ENCODE data around the gene TSC2. TPM values are rescaled to one million over a fixed set of nuclear protein-coding genes. Genes with fewer than 3 reads are reported as not detected.
"Not testable (repeated sequence)": the region's sequence is repeated elsewhere in the genome, so short reads cannot be mapped to it uniquely, and the experiment has no call there.

Gene TSC2
- total and polyA plus RNA-seq, 9 of the 15 experiments (the other 6 are each of a cell fraction or from before 2014, with no cell fraction given): 1.3 to 68.1 (median 16.6) TPM

DNA sequence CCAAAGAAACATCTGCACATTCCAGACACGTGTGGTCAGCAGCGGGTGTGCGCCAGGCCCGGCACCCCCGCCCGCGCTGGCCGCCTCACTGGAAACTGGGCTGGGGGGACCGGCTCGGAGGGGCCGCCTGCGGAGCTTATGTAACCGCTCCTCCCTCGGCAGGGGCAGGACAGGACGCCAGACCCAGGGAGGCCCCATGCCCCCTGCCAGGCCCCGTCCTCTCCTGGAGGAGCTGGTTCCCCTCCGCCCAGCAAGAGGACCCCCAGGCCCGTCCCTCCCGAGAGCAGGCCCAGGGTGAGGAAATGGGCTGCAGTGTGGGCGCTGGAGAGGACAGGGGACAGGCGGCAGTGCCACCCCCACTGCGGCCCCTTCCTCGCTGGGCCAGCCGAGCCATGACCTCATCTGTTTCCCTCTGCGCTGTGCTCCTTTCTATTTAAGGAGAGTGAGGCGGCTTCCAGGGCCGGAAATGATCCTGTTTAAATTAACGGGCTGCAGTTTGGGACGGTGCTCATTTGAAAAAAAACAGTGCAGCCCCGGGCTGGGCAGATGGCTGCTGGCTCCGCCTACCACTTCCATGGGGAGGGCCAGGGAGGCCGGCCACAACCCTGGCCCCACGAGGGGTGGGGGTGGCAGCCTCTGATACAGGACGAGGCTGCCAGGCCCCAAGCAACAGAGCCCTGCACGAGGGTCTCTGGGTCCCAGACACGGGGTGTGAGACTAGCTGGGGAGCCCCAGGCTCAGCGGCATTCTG lies 77.1 kb downstream of the TSC2 start:
- DNase-seq (ENCODE audit: extremely low read depth in 1 of 4, low spot score in 3 of 4); H3K9me3 ChIP-seq (replicated peaks; ENCODE audit: control insufficient read depth, insufficient read depth, low read depth, low read length); in situ Hi-C loops (cut with MboI); H3K9me1 ChIP-seq (ENCODE audit: control insufficient read depth, insufficient read depth, low read length); H4K20me1 ChIP-seq (replicated peaks; ENCODE audit: control insufficient read depth, insufficient read depth, low read length); H3K36me3 ChIP-seq (ENCODE audit: control insufficient read depth, insufficient read depth, low read length); H3K27me3 ChIP-seq (ENCODE audit: control insufficient read depth in 2 of 2, insufficient read depth in 2 of 2, low read length in 2 of 2); intact Hi-C loops (cut with micrococcal nuclease); H3K27ac ChIP-seq (ENCODE audit: extremely low read depth, low read depth, low read length); H3K4me3 ChIP-seq; FAIRE-seq; BruUV-seq (replicated peaks); H2AFZ ChIP-seq (ENCODE audit: low read depth, low read length); CTCF ChIA-PET (ENCODE audit: low intra/inter-chr PET ratio); H3K4me2 ChIP-seq (ENCODE audit: insufficient read depth, low read length): not testable (repeated sequence)
- WGBS (ENCODE audit: insufficient coverage, low coverage, missing lambda C conversion rate): 71% methylated on average over 15 of the region's 37 CpGs
- H3K4me1 ChIP-seq (replicated peaks in 1 of 2; ENCODE audit: control insufficient read depth in 2 of 2, insufficient read depth in 2 of 2, low read length in 2 of 2): peaks cover 0 to 56% of the 10 kb centered on the region in 2 experiments; a peak in 4 of 5 replicates
- POLR2A ChIA-PET: interaction anchor here (0.6 kb wide), 1 partner anchor 25 kb away, joined by 3 read pairs; no protein-coding TSS in a partner anchor
- H3K9ac ChIP-seq (ENCODE audit: insufficient read depth in 1 of 2, low read depth in 2 of 2, low read length in 2 of 2): peak overlapping the region in 1 of 2 experiments; percentile 58; a peak in 1 of 4 replicates
- 0 out of 3 replicates have a peak, but pooled peaks have one; percentile 8 for ATAC-seq
- 0 out of 2 replicates have a peak, but pooled peaks have one; percentile 2 for TF ChIP-seq POLR2G (IDR thresholded peaks at IDR 0.05; ENCODE audit: low read depth, low read length)
- H3K79me2 ChIP-seq (ENCODE audit: control insufficient read depth, insufficient read depth, low read length): peaks cover 15% of the 10 kb centered on the region

DNA sequence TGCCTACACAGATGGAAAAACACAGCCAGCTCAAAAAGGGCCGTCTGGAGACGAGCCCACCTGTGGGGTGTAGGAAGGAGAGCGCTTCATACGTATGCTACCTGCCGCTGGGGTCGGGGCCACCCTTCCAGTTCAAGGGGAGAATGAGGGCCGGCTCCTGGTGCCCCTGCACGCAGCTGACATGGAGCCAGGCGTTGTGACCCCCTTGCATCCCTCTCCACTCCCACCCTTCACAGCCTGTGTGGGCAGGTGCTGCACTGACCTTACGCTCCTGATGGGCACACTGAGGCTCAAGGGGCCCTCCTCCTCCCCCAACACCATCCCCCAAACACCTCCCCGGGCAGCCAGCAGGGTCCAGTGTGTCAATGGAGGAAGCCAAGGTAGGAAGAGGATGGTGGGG lies 77.8 kb downstream of the TSC2 start:
- H3K9me3 ChIP-seq (replicated peaks; ENCODE audit: control insufficient read depth, insufficient read depth, low read depth, low read length); H3K4me3 ChIP-seq; H3K27me3 ChIP-seq (ENCODE audit: control insufficient read depth in 2 of 2, insufficient read depth in 2 of 2, low read length in 2 of 2); FAIRE-seq; POLR2A ChIA-PET; H3K4me2 ChIP-seq (ENCODE audit: insufficient read depth, low read length); intact Hi-C loops (cut with micrococcal nuclease); ATAC-seq; H4K20me1 ChIP-seq (replicated peaks; ENCODE audit: control insufficient read depth, insufficient read depth, low read length); H2AFZ ChIP-seq (ENCODE audit: low read depth, low read length); CTCF ChIA-PET (ENCODE audit: low intra/inter-chr PET ratio); in situ Hi-C loops (cut with MboI); H3K36me3 ChIP-seq (ENCODE audit: control insufficient read depth, insufficient read depth, low read length); H3K27ac ChIP-seq (ENCODE audit: extremely low read depth, low read depth, low read length); DNase-seq (ENCODE audit: extremely low read depth in 1 of 4, low spot score in 3 of 4); BruUV-seq (replicated peaks); H3K9me1 ChIP-seq (ENCODE audit: control insufficient read depth, insufficient read depth, low read length): not testable (repeated sequence)
- peaks cover 0 to 62% of the 10 kb centered on the region in 2 experiments; a peak in 4 of 5 replicates for H3K4me1 ChIP-seq (replicated peaks in 1 of 2; ENCODE audit: control insufficient read depth in 2 of 2, insufficient read depth in 2 of 2, low read length in 2 of 2)
- WGBS (ENCODE audit: insufficient coverage, low coverage, missing lambda C conversion rate): 41% methylated on average over 2 of the region's 11 CpGs
- H3K9ac ChIP-seq (ENCODE audit: insufficient read depth in 1 of 2, low read depth in 2 of 2, low read length in 2 of 2): peak overlapping the region in 1 of 2 experiments; percentile 58; a peak in 1 of 4 replicates
- H3K79me2 ChIP-seq (ENCODE audit: control insufficient read depth, insufficient read depth, low read length): peaks cover 15% of the 10 kb centered on the region

Measured in K562 (cell line).